ENCODE data around the gene PLA2G4B. TPM values are rescaled to one million over a fixed set of nuclear protein-coding genes. Genes with fewer than 3 reads are reported as not detected.
A peak's percentile ranks its signal among the peaks of the same experiment; 100 is the strongest.

Gene PLA2G4B
- total RNA-seq, 1 experiment from 2014 or later, result 3.7 TPM

DNA sequence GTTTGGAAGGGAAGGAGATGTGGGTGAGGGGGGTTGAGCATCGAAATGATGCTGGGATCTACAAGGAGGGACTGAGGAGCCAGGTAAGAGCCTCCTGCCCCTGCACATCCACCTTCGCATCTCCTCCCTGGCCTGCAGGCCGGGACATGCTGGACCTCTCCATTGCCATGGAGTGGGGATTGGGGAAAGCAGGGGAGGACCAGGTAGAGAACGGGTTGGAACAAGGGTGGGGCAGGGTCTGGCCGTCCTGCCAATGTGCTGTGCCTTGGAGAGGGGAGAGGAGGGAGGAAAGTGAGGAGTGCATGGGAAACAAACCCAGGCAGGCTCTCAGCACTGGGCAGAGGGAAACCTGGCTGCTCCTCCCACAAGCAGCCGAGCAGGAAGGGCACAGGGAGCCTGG is 10.6 kb downstream of the PLA2G4B start:
- no CpG with 5 or more reads among the region's 6 CpGs for WGBS (ENCODE audit: extremely low coverage, insufficient read length, low lambda C conversion rate)
- H2BK12ac ChIP-seq (ENCODE audit: insufficient read length, low read depth, low read length), result no peak overlapping the region
- H3K18ac ChIP-seq (ENCODE audit: insufficient read length, low read depth, low read length), result no peak overlapping the region

More for the DNA sequence above, 10.6 kb downstream of the PLA2G4B start:
- H3K4me1 Mint-ChIP-seq, result 0 out of 4 replicates have a peak, but pooled peaks cover 0 to 5% of the 10 kb centered on the region in 2 experiments
- peaks cover 3% of the 10 kb centered on the region for H3K23me2 ChIP-seq (ENCODE audit: insufficient read length, low read depth, low read length, poor library complexity, severe bottlenecking)
- no peak overlapping the region for H2BK120ac ChIP-seq (ENCODE audit: low read depth, low read length, poor library complexity, severe bottlenecking)
- H4K91ac ChIP-seq (ENCODE audit: insufficient read length, low read depth, low read length), result no peak overlapping the region
- H3K79me2 ChIP-seq (ENCODE audit: insufficient read depth, low read length), result no peaks in the 10 kb centered on the region
- H4K5ac ChIP-seq (ENCODE audit: insufficient read length, low read depth, low read length), result no peak overlapping the region
- H3K79me1 ChIP-seq (ENCODE audit: insufficient read depth, low read depth, low read length, poor library complexity, severe bottlenecking), result no peaks in the 10 kb centered on the region
- no peak overlapping the region for H3K27ac ChIP-seq (ENCODE audit: insufficient read length, low read depth, low read length)
- no peak for DNase-seq
- no peak overlapping the region; a peak in 1 of 5 replicates for H3K4me3 Mint-ChIP-seq
- TF ChIP-seq, protein P1, sequence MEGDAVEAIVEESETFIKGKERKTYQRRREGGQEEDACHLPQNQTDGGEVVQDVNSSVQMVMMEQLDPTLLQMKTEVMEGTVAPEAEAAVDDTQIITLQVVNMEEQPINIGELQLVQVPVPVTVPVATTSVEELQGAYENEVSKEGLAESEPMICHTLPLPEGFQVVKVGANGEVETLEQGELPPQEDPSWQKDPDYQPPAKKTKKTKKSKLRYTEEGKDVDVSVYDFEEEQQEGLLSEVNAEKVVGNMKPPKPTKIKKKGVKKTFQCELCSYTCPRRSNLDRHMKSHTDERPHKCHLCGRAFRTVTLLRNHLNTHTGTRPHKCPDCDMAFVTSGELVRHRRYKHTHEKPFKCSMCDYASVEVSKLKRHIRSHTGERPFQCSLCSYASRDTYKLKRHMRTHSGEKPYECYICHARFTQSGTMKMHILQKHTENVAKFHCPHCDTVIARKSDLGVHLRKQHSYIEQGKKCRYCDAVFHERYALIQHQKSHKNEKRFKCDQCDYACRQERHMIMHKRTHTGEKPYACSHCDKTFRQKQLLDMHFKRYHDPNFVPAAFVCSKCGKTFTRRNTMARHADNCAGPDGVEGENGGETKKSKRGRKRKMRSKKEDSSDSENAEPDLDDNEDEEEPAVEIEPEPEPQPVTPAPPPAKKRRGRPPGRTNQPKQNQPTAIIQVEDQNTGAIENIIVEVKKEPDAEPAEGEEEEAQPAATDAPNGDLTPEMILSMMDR (conservative IDR thresholded peaks at IDR 0.05), result no peak
- H3K14ac ChIP-seq (ENCODE audit: insufficient read depth, low read length), result no peak overlapping the region; the same call in 1 of the 2 replicates
- H2BK20ac ChIP-seq (ENCODE audit: low read depth, low read length, poor library complexity, severe bottlenecking), result no peak overlapping the region
- H2AK5ac ChIP-seq (ENCODE audit: insufficient read length, low read length), result no peak overlapping the region
- no peaks in the 10 kb centered on the region for H3K4me1 ChIP-seq (ENCODE audit: insufficient read depth, low read length)
- no peak overlapping the region for H2BK5ac ChIP-seq (ENCODE audit: insufficient read length, low read length)
- H4K20me1 ChIP-seq (ENCODE audit: control insufficient read depth, insufficient read depth, insufficient read length), result no peaks in the 10 kb centered on the region
- H3K27me3 ChIP-seq (ENCODE audit: insufficient read depth, low read length), result no peaks in the 10 kb centered on the region
- H3K9me3 Mint-ChIP-seq, result no peaks in the 10 kb centered on the region
- no peak overlapping the region for H3K9ac ChIP-seq (ENCODE audit: extremely low read depth, insufficient read length, low read length)
- no peak overlapping the region for H3K23ac ChIP-seq (ENCODE audit: insufficient read length, low read depth, low read length)
- peaks cover 3 to 25% (median 21%) of the 10 kb centered on the region in 3 experiments; a peak in 6 of 7 replicates for H3K36me3 Mint-ChIP-seq (ENCODE audit: insufficient read depth in 1 of 3, low read depth in 3 of 3)
- no peak overlapping the region for H3K4me2 ChIP-seq (ENCODE audit: insufficient read depth, insufficient read length, low read length)
- H3T11ph ChIP-seq (ENCODE audit: low read length), result no peak overlapping the region
- no peak overlapping the region for H2BK15ac ChIP-seq (ENCODE audit: low read depth, low read length)
- H3K27me3 Mint-ChIP-seq (ENCODE audit: low read depth), result peaks cover 3% of the 10 kb centered on the region
- no peak overlapping the region for H2AFZ ChIP-seq (ENCODE audit: low read length)
- H4K8ac ChIP-seq (replicated peaks; ENCODE audit: insufficient read length, low read depth, low read length), result no peak overlapping the region
- no peak overlapping the region for H3K4ac ChIP-seq (ENCODE audit: low read depth, low read length)
- H3K27ac Mint-ChIP-seq, result peak overlapping the region; percentile 61 to 92 (median 73); a peak in 3 of 7 replicates
- no peaks in the 10 kb centered on the region for H3K9me3 ChIP-seq (ENCODE audit: control insufficient read depth, low read depth, low read length)
- H3K56ac ChIP-seq (ENCODE audit: insufficient read length, low read depth, low read length), result no peak overlapping the region
